DND-41 (cell line): Measurements from ENCODE around the gene ZBP1.

Experiments
- ATAC-seq: fragments of 200-7000 bp; cut with Tn5 transposase; 3 replicates; pipeline ENCODE4 v1.9.1; 2021; ENCODE audit warnings: low read depth; ENCODE audit not compliant: insufficient read depth
- DNase-seq: peaks from one replicate; pipeline ENCODE4 v3.0.0-alpha.2; 2020
- H2AFZ ChIP-seq: 2 replicates; pipeline ENCODE4 v1.6.0; 2012; ENCODE audit warnings: low read depth, low read length
- H3K27ac ChIP-seq: 2 replicates; pipeline ENCODE4 v1.5.1; 2012; ENCODE audit warnings: low read length, inconsistent platforms
- H3K27me3 ChIP-seq: fragments of 200-600 bp; sonication (generic); 2 replicates; pipeline ENCODE4 v1.6.0; 2012; ENCODE audit warnings: low read length, mild to moderate bottlenecking, inconsistent platforms; ENCODE audit not compliant: insufficient read depth, poor library complexity
- H3K36me3 ChIP-seq: 2 replicates; pipeline ENCODE4 v1.5.1; 2012; ENCODE audit warnings: low read length, inconsistent platforms; ENCODE audit not compliant: insufficient read depth
- H3K4me1 ChIP-seq: 2 replicates; pipeline ENCODE4 v1.5.1; 2012; ENCODE audit warnings: mild to moderate bottlenecking, low read length; ENCODE audit not compliant: insufficient read depth
- H3K4me2 ChIP-seq: 2 replicates; pipeline ENCODE4 v1.6.0; 2012; ENCODE audit warnings: mild to moderate bottlenecking, moderate library complexity, low read length, inconsistent platforms; ENCODE audit not compliant: insufficient read depth
- H3K4me3 ChIP-seq, 2 experiments: fragments of 200-600 bp in 1 of 2; shearing (Covaris generic) in 1 of 2; 2 replicates each; pipeline ENCODE4 v1.5.1; 2012 to 2016; ENCODE audit warnings: inconsistent platforms in 2 of 2, low read length in 2 of 2, mild to moderate bottlenecking in 2 of 2, low read depth in 1 of 2, moderate library complexity in 1 of 2
- H3K79me2 ChIP-seq: 2 replicates; pipeline ENCODE4 v1.6.0; 2012; ENCODE audit warnings: low read length, inconsistent platforms; ENCODE audit not compliant: insufficient read depth
- H3K9ac ChIP-seq: 2 replicates; pipeline ENCODE4 v1.6.0; 2012; ENCODE audit warnings: low read depth, mild to moderate bottlenecking, inconsistent platforms, low read length, moderate library complexity
- H3K9me3 ChIP-seq: 2 replicates; pipeline ENCODE4 v1.5.1; 2012; ENCODE audit warnings: low read length, moderate library complexity, mild to moderate bottlenecking, inconsistent platforms; ENCODE audit not compliant: insufficient read depth, severe bottlenecking
- H4K20me1 ChIP-seq: 2 replicates; pipeline ENCODE4 v1.6.0; 2012; ENCODE audit warnings: low read length; ENCODE audit not compliant: insufficient read depth
- EZH2 ChIP-seq: IDR thresholded peaks from 3 replicates; pipeline ENCODE4 v1.6.1; 2012; ENCODE audit warnings: borderline replicate concordance, low read depth, mild to moderate bottlenecking, moderate library complexity, low read length, inconsistent platforms; ENCODE audit not compliant: severe bottlenecking
- TF ChIP-seq, protein P1 (sequence below): IDR thresholded peaks from 2 replicates; pipeline ENCODE4 v1.5.1; 2012; ENCODE audit warnings: borderline replicate concordance, low read length, moderate library complexity, mild to moderate bottlenecking; ENCODE audit not compliant: poor library complexity, severe bottlenecking; ENCODE audit errors: extremely low read depth

The ZBP1 gene, protein sequence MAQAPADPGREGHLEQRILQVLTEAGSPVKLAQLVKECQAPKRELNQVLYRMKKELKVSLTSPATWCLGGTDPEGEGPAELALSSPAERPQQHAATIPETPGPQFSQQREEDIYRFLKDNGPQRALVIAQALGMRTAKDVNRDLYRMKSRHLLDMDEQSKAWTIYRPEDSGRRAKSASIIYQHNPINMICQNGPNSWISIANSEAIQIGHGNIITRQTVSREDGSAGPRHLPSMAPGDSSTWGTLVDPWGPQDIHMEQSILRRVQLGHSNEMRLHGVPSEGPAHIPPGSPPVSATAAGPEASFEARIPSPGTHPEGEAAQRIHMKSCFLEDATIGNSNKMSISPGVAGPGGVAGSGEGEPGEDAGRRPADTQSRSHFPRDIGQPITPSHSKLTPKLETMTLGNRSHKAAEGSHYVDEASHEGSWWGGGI

DNA sequence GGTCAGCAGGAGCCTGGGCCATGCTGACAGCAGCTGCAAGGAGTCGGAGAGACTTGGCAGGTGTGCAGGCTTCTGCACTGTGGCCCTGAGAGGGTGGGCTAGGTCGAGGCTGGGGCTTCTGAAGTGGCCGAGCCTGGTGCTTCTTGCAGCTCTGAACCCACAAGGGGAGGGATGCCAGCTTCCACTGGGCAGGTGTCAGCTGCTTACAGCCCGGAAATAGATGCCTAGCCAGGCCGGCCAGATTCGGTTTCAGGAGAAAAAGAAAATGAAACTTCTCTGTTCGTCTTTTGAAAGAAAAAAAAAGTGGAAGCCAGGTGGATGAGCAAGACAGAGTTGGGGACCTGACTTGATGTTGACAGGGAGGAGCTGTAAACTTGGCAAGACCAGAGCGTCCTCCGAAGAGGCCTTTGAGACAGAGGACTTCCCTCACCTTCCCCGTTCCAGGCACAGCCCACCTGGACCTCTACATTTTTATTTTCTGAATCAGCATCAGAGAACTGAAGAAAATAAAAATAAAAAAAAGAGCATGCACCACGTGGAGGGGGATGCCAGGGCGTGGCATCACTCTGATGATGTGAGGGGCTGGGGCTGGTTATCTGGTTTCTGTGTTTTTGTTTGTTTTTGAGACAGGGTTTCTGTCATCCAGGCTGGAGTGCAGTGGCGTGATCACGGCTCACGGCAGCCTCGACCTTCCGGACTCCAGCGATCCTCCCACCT is at the start of gene ZBP1:
Gene ZBP1 (minus strand): TSS at position 153 of the 717 bp plus-strand sequence. CDS start 131 bp downstream, at position 22.
- H3K27me3 ChIP-seq, result peaks cover 12% of the 10 kb centered on the region
- no peaks in the 10 kb centered on the region for H3K36me3 ChIP-seq
- TF ChIP-seq, protein P1, sequence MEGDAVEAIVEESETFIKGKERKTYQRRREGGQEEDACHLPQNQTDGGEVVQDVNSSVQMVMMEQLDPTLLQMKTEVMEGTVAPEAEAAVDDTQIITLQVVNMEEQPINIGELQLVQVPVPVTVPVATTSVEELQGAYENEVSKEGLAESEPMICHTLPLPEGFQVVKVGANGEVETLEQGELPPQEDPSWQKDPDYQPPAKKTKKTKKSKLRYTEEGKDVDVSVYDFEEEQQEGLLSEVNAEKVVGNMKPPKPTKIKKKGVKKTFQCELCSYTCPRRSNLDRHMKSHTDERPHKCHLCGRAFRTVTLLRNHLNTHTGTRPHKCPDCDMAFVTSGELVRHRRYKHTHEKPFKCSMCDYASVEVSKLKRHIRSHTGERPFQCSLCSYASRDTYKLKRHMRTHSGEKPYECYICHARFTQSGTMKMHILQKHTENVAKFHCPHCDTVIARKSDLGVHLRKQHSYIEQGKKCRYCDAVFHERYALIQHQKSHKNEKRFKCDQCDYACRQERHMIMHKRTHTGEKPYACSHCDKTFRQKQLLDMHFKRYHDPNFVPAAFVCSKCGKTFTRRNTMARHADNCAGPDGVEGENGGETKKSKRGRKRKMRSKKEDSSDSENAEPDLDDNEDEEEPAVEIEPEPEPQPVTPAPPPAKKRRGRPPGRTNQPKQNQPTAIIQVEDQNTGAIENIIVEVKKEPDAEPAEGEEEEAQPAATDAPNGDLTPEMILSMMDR, result no peak
- TF ChIP-seq EZH2, result no peak
- peak within 1 kb of the TSS; percentile 63 for H3K4me2 ChIP-seq
- H2AFZ ChIP-seq, result no peak within 1 kb of the TSS
- no peaks in the 10 kb centered on the region for H3K79me2 ChIP-seq
- H3K4me1 ChIP-seq, result peaks cover 44% of the 10 kb centered on the region
- H3K9ac ChIP-seq, result no peak within 1 kb of the TSS; the same call in 1 of the 2 replicates
- peaks cover 35% of the 10 kb centered on the region for H4K20me1 ChIP-seq
- H3K4me3 ChIP-seq, result peak within 1 kb of the TSS in 1 of 2 experiments; percentile 43; a peak in 2 of 4 replicates
- no peaks in the 10 kb centered on the region for H3K9me3 ChIP-seq
- ATAC-seq, result peak; percentile 71
- H3K27ac ChIP-seq, result no peak within 1 kb of the TSS
- peak; percentile 88 for DNase-seq

DNA sequence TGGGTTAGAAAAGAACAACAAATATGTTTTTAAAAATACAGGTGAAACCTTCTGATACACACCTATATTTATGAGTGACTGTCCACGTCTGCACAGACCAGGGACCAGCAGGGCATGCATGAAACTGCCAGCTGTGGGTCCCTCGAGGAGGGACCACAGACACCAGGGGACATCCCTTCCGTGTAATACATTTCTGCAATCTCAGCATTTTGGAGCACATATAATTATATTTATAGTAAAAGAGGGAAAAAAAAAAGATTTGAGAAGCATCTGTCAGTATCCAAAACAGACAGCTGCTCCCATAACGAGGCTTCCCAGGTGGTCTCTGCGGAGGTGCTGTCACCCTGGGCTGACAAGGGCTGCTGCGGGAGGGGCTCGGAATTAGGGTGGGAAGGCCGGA is 49.4 kb upstream of the ZBP1 start:
- H4K20me1 ChIP-seq, result peaks cover 14% of the 10 kb centered on the region
- H3K9me3 ChIP-seq, result no peaks in the 10 kb centered on the region
- H3K9ac ChIP-seq, result no peak overlapping the region
- no peak overlapping the region for H2AFZ ChIP-seq
- no peak for DNase-seq
- no peak for ATAC-seq
- TF ChIP-seq EZH2, result no peak
- TF ChIP-seq, protein P1, result no peak
- no peaks in the 10 kb centered on the region for H3K4me1 ChIP-seq
- H3K4me3 ChIP-seq, result no peak overlapping the region
- H3K27ac ChIP-seq, result no peak overlapping the region
- H3K4me2 ChIP-seq, result no peak overlapping the region
- no peaks in the 10 kb centered on the region for H3K36me3 ChIP-seq
- H3K79me2 ChIP-seq, result no peaks in the 10 kb centered on the region
- H3K27me3 ChIP-seq, result peaks cover 7% of the 10 kb centered on the region

GRCh38 chr20:57667924-57668782 is 47.9 kb upstream of the ZBP1 start:
- H3K9me3 ChIP-seq, result no peaks in the 10 kb centered on the region
- H3K9ac ChIP-seq, result no peak overlapping the region
- H3K27ac ChIP-seq, result no peak overlapping the region
- no peak for ATAC-seq
- H3K4me1 ChIP-seq, result no peaks in the 10 kb centered on the region
- H3K36me3 ChIP-seq, result no peaks in the 10 kb centered on the region
- H3K79me2 ChIP-seq, result no peaks in the 10 kb centered on the region
- no peak overlapping the region for H2AFZ ChIP-seq
- H3K27me3 ChIP-seq, result peaks cover 6% of the 10 kb centered on the region
- no peak overlapping the region for H3K4me3 ChIP-seq
- no peak for TF ChIP-seq EZH2
- H4K20me1 ChIP-seq, result peaks cover 8% of the 10 kb centered on the region
- no peak overlapping the region for H3K4me2 ChIP-seq
- DNase-seq, result no peak
